ENCODE measurements around the gene SEPTIN7. TPM values are rescaled to one million over a fixed set of nuclear protein-coding genes. Genes with fewer than 3 reads are reported as not detected.

SEPTIN7 gene
- total and polyA plus RNA-seq, 2 of the 13 experiments (the other 11 are each of a cell fraction or from before 2014, with no cell fraction given), result 103 to 129 TPM

GRCh38 chr7:35799846-35800717 lies 775 bp upstream of the SEPTIN7 start (continued):
- TF ChIP-seq E2F1 (CRISPR knock-in tag; IDR thresholded peaks at IDR 0.05) (0 out of 2 replicates have a peak, but pooled peaks have one; percentile 38), ZNF138 (CRISPR knock-in tag; IDR thresholded peaks at IDR 0.05; ENCODE audit: low read depth) (no peak; the same call in 1 of the 2 replicates), ZSCAN30 (CRISPR knock-in tag; IDR thresholded peaks at IDR 0.05) (peak; percentile 71; the same call in 1 of the 2 replicates), BHLHE40 (IDR thresholded peaks at IDR 0.05; ENCODE audit: low read length) (no peak), ZNF639 (CRISPR knock-in tag; conservative IDR thresholded peaks at IDR 0.05) (no peak), ZMAT3 (CRISPR knock-in tag; conservative IDR thresholded peaks at IDR 0.05) (no peak), POGZ (CRISPR knock-in tag; IDR thresholded peaks at IDR 0.05) (no peak), ZNF704 (CRISPR knock-in tag; IDR thresholded peaks at IDR 0.05; ENCODE audit: borderline replicate concordance) (no peak), ZGPAT (CRISPR knock-in tag; IDR thresholded peaks at IDR 0.05) (no peak), HDAC1 (CRISPR knock-in tag; IDR thresholded peaks at IDR 0.05) (0 out of 2 replicates have a peak, but pooled peaks have one; percentile 12), ZNF468 (CRISPR knock-in tag; IDR thresholded peaks at IDR 0.05) (no peak), PLRG1 (conservative IDR thresholded peaks at IDR 0.05) (no peak), MLXIP (CRISPR knock-in tag; IDR thresholded peaks at IDR 0.05; ENCODE audit: borderline replicate concordance) (no peak), FOXK1 (CRISPR knock-in tag; IDR thresholded peaks at IDR 0.05; ENCODE audit: borderline replicate concordance, low read depth) (no peak; the same call in 1 of the 2 replicates), TAF15 (IDR thresholded peaks at IDR 0.05; ENCODE audit: low read depth, low read length, poor library complexity, severe bottlenecking) (peak; percentile 40), SIN3B (IDR thresholded peaks at IDR 0.05; ENCODE audit: low read length) (no peak), HBP1 (CRISPR knock-in tag; IDR thresholded peaks at IDR 0.05; ENCODE audit: low read depth) (no peak), ZNF143 (CRISPR knock-in tag; IDR thresholded peaks at IDR 0.05) (no peak), NR2F1 (CRISPR knock-in tag; IDR thresholded peaks at IDR 0.05) (no peak)

Measured in HepG2 (cell line).